Stimulated activated CD8-positive, alpha-beta memory T cell treated with anti-CD3 and anti-CD28 coated beads, Interleukin-15, amount 100 ng/mL, for 1 hour (primary cell): ENCODE results near the gene DPYSL4.

Source experiments
- DNase-seq: peaks from one replicate; pipeline ENCODE4 v3.0.0-alpha.2; 2020; ENCODE audit warnings: low read depth

DPYSL4 gene

DNA sequence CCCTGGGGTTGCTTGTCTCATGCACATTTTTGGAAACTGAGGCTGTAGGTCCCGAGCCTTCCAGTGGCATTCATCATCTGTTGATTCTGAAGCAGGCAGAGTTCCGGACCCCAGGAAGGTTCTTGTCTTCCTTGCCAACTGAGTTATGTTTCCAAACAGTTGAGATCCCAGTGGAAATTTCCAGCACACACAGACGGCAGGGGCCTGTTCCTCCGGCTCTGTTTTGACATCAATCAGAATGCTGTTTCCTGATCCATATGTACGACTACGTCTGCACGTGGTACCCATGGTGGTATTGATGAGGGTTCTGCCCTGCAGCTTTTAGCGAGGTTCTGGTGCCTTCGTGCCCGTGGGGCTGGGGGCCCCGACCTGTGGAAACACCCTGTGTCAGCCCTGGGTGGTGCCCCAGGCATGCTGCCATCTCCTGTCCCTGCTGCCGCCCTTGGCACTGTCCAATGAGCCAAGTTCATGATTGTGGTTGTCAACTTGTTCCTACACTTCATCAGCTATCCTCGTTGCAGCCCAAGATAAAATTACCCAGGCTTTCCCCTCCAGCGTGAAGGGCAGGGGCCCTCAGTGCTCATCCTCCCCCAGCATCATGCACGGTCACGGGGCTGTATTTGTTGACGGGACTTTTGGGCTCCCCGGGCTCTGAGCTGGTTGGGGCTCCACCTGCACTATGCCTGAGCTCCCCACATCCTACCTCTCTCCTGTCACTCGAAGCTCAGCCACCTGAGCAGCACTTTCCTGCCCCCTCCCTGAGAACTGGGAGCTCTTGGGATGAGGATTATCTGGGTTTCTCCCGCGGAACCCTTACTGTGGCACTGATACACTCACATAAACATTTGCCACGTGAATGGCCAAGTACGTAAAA lies 7.8 kb upstream of the DPYSL4 start:
- DNase-seq: no peak

DNA sequence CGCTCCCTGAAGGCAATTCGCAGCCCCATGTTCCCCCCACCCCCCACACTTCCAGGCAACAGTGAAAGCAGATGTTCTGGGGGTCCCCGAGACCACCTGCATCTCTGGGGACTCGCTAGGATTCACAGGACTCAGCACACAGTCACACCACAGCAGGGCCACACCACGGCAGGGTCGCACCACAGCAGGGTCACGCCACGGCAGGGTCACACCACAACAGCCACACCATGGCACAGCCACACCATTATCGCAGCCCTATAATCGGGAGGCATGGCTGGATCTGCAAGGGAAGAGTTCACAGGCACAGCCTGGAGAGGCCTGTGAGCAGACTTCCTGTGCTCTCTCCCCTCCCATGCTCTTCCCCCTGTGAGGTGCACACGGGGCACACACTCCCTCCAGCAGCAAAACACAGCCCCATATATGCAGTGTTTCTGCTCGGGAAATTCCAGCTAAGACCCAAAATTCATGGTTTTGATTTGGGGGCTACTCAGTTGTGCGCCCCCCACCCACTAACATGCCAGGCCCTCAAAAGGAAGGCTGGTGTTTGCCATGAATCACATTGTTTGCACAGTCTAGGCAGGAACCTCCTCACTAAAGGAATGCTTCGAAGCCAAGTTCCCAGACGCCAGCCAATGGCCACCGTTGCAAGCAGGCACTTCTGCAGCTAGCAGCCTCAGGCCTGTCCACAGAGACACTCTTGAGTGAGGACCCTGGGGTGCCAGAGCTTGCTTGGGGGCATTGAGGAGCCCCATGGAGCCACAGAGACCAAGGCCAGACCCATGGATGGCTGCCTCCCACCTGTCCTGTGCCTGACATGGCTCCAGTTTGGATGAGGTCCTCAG lies 7.0 kb upstream of the DPYSL4 start:
- DNase-seq: no peak

DNA sequence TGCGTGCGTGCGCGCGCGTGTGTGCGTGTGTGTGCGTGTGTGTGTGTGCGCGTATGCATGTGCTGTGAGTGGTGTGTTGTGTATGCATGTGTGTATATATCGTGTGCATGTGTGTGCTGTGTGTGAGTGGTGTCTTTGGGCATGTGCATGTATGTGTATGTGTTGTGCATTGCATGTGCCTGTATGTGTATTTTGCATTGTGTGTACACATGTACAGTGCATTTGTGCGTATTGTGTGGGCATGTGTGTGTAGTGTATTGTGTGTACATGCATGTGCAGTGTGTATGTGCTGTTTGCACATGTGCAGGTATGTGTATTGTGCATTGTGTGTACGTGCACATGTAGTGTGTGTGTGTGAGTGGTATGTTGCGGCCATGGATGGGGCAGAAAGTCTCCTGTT lies 6.0 kb upstream of the DPYSL4 start:
- no peak for DNase-seq

DNA sequence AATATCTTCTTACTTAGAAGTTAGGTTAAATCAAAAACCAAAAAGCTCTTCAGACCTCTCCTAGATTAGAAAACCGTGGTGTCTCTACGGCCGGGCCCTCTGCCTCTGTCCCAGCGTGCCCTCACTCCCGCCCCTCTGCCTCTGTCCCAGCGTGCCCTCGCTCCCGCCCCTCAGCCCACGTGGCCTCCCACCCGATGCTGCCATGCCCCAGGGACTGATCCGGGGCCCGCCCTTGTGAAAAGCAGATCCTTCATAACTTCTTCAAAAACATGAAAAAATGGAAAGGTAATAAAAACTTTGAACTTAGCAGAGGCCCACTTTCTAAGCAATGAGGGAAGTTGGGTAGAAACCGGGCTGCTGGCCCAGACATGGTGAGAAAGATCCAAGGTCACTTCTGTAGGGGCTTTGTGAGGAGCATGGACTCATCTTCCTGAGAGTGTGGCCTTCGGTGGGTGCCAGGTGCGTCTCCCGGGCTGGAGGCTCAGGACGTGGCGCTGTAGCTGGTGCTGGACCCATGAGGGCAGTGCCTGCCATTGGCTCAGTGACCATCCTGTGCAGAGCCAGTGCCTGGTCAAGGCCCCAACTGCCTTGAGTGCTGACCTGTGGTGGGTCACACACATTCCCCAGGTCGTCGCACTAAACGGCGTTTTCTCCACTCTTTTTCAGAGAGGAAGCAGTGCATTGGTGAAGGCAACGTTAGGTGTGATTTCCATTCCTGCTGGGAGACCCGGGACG lies 4.9 kb upstream of the DPYSL4 start:
- no peak for DNase-seq

DNA sequence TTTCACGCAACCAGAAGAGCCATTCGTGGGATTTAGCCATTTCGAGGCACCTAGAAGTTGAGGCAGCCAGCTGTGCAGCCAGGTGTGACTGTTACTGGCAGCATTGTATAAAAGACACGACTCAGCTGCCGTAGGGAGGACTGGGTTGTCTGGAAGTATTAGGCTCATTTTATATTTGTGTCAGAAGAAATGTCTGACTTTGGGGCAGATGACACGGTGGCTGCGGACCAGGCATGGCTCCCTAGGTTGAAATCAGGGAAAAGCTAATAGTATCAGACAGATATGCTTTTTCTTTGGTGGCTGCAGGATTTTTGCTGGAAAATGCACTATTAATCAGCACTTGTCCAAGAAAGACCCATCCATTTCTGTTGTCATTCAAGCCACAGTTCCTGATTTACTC lies 4.2 kb upstream of the DPYSL4 start:
- no peak for DNase-seq

DNA sequence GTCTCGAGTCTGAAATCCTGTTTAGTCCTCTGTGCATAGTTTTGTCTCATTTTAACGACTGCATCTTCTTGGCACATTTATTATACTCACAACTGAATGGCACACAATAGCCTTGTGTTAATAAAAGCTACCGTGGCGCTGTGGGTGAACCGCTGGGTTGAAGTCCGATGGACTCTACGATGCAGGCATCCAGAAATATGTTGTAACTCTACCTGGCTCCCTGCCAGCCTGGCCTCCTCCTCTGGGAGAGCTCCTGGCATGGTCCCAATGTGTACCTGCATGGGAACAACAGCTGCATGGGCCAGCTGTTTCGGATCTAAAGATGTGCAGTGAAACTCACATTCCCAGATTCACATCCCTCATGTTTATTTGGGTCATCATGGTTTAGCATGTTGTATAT lies 3.7 kb upstream of the DPYSL4 start:
- no peak for DNase-seq

DNA sequence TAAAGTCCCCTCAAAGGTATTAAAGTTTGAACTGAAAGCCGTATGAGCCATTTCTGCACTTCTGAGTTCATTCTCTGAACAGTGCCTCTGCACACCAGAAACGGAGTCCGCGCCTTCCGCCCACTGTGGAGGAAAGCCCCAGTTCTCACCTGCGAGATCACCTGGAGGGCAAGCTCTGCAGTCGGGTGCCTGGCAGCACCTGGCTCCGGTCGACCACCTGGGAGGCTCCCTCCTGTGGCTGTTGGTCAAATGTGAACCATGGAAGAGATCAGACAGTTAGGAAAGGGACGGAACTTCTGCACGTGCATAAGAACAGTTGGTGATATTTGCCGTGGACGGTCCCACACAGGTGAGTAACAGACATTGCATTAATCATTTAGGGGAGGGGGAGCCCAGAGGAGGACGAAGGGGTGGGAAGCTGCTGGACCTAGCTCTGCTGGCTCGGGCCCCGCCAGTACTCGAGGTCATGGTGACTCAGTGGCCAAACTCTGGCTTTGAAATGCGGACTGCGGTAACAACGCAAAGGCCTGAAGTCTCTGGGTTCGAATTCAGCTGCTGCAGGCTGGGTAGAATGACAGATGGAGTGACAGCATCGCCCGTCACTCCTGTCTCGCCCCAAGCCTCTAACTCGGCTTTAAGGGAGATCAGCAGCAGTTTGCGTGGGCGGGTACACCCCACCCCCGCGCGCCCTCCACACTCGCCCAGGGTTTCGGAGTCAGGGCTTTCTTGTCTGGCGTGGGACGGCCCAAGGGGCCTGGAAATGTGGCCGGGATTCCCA lies 1.7 kb upstream of the DPYSL4 start:
- no peak for DNase-seq

DNA sequence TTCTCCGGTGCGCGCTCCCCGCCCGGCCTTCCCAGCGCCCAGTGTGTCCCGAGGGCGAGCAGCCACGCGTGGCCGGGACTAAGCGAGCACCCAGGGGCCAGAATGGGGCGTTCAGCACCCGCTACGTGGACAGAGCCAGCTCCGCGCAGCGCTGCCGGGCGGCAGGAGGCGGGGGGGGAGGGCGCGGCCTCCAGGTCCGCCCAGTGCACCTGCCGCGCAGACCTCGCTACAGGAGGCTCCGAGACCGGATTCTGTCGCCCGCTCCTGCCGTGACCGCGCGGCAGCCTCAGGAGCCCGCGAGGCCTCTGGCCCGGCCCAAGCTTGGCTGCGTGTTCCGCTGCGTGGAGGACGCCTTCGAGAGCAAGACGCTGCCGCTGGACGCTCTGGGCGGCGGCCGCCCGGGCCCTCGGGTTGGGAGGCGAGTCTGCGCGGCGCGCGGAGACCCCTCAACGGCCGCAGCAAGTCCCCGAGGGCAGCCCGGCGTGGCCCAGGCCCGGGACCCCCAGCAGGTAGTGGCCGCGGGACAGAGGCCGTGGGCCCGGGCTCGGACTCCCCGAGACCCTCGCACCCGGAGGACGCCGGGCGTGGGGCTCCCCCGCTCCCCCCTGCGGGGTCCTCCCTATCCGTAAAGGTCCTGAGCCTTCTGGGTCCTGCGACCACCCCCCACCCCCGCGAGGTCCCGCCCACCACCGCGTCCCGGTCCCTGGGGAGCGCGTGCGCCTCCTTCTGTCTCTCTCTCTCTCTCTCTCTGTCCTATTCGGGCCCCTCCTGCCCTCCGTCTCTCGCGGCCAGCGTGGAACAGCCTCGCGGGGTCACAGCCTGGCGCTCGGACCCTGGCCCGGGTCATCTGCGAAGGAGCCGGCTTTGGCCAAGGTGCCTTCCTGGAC lies 904 bp upstream of the DPYSL4 start:
- peak; percentile 28 for DNase-seq

DNA sequence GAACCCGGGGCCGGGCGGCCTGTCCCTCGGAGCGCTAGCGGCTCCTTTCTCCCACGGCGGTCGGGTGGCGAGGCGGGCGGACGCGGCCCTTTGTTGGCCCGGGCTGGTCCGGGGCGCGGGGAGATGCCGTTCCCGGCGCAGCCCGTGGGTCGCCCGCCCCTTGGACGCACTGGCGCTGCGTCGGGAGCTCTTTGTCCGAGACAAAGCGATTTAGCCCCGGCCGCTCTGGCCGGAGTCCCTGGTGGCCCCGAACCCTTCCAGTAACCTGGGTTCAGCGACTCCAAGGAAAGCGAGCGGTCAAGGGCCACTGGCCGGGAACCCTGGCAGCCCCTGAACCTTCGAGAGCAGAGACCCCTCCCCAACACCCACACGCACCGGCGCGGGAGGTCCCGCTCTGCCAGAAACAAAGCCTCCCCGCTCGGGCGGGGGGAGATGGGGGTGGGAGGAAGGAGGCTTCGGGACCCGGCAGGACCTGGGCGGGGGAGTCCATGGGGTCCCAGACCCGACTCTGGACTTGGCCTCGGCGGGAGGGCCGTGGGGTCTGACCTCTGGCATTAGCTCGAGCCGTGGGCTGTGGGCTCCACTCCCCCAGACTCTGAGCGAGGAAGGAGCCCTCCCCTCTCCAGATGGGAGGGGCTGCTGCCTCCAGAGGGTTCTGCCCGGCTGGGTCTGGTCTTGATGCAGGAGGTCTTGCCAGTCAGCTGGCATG lies 836 bp downstream of the DPYSL4 start:
- no peak for DNase-seq

DNA sequence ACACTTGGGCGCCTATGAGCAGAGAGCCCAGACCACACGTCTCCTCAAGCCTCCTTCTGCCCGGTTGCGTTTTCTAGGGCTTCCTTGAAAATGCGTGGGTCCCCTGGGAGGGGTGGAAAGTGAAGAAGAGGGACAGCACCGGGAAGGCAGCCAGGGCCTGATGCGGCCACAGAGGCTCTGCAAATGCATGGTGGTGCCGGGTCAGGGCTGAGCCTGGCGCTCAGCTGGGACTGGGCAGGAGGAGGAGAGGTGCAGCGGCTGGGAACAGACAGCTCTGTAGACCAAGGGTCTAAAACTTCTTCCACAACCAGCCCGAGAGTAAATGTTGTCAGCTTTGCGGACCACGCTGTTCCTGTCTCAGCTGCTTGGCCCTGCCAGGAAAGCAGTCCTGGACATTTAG lies 1.6 kb downstream of the DPYSL4 start:
- no peak for DNase-seq

DNA sequence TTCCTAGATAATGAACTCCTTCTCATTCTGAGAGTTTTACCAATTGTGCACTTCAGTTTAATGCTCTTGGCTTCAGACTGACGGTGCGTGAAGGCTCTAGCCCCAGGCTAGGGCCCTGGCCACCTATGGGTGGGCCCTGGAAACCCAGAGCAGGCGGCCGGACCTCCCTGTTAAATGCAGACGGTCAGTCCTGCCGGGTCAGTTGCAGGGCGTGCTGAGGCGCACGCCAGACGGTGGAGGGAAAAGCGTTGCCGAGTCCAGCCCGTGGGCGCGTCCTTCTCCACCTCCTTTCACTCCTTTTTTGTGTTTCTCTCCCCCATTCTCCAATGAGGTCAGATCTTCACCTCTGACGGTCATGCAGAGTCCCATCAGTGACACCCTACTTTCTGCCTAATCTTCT lies 2.3 kb downstream of the DPYSL4 start:
- DNase-seq: no peak

DNA sequence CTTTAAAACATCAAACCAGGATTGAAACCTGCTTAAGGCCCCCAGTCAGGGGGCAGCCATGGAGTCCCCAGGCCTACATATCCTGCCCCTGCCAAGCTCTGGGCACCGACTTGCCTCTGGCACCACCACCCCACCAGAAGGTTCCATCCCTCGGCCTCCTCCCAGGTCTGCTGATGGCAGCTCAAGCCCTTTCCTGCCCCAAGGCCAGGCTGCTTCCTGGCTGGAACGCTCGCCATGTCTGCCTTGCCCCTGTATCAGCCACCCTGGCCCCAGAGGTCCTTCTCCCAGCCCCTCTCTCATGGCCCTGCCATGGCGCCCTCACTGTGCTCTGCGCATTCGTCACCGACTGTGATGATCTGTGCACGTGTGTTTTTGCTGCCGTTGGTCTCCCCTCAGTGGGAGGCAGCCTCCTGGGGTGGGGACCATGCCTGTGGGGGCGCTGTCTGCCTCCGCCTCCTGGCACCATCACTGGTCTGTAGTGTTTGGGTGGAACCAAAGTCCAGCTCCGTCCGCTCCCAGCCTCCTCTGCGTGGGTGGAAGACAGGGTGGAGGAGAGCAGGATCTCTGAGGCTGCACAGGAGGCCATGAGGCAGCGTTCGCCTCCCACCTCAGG lies 3.2 kb downstream of the DPYSL4 start:
- DNase-seq: no peak

DNA sequence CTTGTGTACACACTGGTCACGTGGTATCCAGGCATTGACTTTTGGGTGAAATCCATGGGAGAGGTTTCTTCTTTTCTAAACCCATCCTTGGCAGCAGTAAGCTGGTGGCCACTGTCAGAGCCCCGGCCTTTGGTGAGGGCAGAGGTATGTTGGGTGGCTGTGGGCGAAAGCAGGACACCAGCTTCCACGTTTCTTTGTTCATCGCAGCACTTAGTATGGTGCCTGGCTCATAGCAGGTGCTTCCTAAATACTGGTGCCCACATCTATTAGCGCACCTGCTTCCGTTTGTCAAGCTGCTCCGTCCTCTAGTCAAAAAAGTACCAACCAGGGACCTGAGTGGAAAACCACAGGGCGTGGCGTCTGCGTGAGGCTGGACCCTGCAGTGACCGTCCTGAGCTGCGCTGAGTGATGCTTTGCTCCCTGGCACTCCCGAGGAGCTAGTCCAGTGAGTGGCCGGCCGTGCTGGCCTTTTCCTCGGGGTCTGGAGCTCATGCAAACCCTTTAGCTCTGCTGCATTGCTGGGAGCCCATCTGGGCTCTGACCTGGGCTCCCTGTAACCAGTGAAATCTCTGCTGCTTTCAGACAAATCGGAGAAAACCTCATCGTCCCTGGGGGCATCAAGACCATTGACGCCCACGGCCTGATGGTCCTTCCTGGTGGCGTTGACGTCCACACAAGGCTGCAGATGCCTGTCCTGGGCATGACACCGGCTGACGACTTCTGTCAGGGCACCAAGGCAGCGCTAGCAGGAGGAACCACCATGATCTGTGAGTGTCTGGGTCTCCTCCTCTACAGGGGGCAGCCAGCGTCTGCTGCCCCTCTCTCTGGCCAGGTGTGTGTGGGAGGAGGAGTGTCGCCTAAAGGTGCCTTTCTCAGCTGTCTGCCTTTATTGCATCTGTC lies 5.6 kb downstream of the DPYSL4 start:
- DNase-seq: no peak

DNA sequence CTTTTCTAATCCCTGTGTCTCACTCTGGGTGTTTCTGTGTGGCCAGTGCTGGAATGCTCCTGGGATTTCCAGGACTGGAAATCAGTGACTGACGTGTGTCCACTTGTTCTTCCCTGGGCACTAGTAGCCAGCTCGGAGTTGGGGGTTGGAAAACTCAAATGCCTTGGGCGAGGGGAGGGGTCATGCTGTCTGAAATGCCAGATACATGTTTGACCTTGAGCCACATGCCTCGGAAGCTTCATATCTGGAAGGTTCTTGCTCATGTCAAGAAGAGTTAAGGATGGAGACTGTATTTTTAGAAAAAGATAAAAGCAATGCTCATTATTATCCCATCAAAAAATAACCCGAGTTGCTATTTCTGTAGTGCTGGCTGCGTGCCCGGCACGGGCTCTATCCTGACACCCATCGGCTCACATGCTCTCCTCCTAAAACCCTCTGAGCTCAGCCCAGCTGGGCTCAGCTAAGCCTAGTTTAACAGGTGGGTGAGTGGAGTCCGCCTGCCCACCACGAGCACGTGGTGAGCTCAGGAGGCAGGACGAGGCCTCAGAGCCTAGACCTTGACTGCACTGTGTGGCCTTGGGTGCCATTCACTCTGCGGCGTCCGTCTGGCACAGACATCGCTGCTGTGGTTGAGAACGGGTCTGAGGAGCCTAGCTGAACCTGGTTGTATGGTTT lies 6.4 kb downstream of the DPYSL4 start:
- DNase-seq: no peak

DNA sequence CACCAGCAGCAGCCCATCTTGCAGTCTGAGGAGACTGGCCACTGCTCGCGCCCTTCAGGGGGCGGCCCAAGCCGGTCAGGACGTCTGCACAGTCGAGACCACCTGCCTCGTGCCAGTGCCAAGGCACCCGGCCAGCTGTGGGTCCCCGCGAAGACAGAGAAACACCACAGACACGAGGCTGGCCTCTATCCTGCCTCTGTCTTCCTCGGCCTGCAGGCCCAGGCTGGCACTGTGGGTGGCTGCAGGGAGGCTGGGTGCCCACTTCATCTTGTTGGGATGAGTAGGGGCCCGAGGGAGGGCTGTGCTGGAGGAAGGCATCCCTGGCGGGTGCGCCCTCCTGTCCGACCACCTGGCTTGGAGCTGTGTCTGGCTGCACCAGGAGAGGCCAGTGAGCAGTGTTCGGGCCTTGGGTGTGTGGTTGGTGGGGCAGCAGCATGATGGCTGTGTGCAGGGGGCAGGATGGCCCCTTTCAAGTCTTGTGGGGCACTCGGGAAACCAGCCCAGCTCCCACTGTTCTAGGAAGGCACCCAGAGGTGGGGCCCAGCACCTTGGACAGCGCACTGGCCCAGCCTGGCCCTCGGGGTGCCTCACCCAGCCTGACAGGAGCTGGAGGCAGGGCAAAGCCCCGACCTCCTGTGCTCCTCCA lies 7.3 kb downstream of the DPYSL4 start:
- no peak for DNase-seq

DNA sequence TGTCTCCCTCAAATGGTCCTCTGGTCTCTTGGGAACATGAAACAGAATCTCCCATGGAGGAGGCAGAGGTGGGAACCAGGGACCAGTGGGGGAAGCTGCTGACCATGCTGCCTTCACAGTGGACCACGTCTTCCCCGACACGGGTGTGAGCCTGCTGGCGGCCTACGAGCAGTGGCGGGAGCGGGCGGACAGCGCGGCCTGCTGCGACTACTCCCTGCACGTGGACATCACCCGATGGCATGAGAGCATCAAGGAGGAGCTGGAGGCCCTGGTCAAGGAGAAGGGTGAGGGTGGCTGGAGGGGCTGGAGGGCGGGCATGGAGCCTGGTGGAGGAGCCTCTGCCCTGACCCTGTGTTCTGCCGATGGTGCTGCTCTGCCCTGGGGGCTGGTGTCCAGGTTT lies 8.0 kb downstream of the DPYSL4 start:
- DNase-seq: no peak

DNA sequence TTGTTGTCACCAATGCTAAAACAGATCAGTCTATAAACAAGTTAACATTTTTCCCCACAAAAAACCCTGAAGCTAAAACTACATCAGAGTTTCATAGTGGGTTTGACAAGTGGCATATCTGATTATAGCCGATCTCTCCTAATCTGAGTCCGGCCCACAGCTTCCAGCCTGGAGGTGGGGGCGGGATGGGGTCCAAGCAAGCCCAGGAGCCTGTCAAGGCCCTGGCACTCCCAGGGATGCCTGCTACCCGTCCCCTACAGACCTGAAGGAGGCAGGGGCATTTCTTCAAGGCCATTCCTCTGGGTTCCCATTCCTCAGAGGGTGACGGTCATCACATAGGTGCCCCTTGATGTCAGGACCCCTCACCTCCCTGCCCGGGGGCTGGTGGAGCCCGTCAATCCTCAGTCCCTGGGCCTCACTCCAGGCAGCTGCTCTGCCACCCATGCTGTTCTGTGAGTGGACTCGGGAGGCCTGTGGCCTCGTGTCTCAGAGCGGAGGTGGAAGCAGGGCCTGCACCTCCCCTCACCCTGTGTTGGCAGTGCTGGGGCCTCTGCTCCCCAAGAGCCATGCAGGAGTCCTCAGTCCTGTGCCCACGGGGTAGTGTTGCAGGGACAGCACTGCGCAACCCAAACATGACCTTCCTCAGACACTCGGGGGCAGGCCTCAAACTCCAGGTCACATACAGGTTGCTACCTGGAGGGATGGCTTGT lies 8.8 kb downstream of the DPYSL4 start:
- DNase-seq: no peak
